ENCODE measurements around the gene C1orf56. TPM values are rescaled to one million over a fixed set of nuclear protein-coding genes. Genes with fewer than 3 reads are reported as not detected.
"Not testable (repeated sequence)": the region's sequence is repeated elsewhere in the genome, so short reads cannot be mapped to it uniquely, and the experiment has no call there.

Gene C1orf56
- total and polyA plus RNA-seq, 2 donors (not counting 3 experiments of a cell fraction or from before 2014, with no cell fraction given): 3.0 to 3.5 TPM

GRCh38 chr1:151085953-151086559 is 38.5 kb downstream of the C1orf56 start:
- FAIRE-seq: no peak
- no TSS peak for BruUV-seq (replicated peaks)
- H3K4me1 ChIP-seq (ENCODE audit: control insufficient read depth, extremely low read depth, insufficient read depth, low read length): no peaks in the 10 kb centered on the region
- no peak for DNase-seq (ENCODE audit: low read depth, low spot score)
- no peak overlapping the region for H3K4me2 ChIP-seq (ENCODE audit: insufficient read depth, low read length)
- no peak overlapping the region for H2AFZ ChIP-seq (ENCODE audit: low read depth, low read length)
- ChIA-PET CTCF (interaction anchor here (0.5 to 8.5 kb wide), 5 partner anchors 10 to 70 kb away, joined by 3 to 66 read pairs (median 3); partner anchors contain the start of gene GABPB2), POLR2A (no interaction called here)
- H3K79me2 ChIP-seq (ENCODE audit: control insufficient read depth, insufficient read depth, low read length): no peaks in the 10 kb centered on the region
- no peak overlapping the region for H3K27ac ChIP-seq (ENCODE audit: insufficient read depth, low read depth, low read length)
- H3K9me1 ChIP-seq (replicated peaks; ENCODE audit: control insufficient read depth, extremely low read depth, insufficient read depth, low read length): no peaks in the 10 kb centered on the region
- H3K9me3 ChIP-seq (replicated peaks; ENCODE audit: control insufficient read depth, insufficient read depth, low read length): no peaks in the 10 kb centered on the region
- H3K4me3 ChIP-seq (replicated peaks in 1 of 3; ENCODE audit: insufficient read depth in 1 of 3, low read depth in 1 of 3, low read length in 3 of 3): no peak overlapping the region
- H3K27me3 ChIP-seq (ENCODE audit: control insufficient read depth in 2 of 2, insufficient read depth in 2 of 2, low read length in 2 of 2): no peaks in the 10 kb centered on the region
- intact Hi-C loops (cut with micrococcal nuclease) (no loop called here), dilution Hi-C loops (cut with MboI; ENCODE audit: extremely low pct_ligation_motif_present, low sequenced_read_pairs) (no loop called here)
- TF ChIP-seq EZH2 (IDR thresholded peaks at IDR 0.05; ENCODE audit: borderline replicate concordance, low read depth, low read length, severe bottlenecking) (no peak), GATA2 (IDR thresholded peaks at IDR 0.05; ENCODE audit: insufficient read depth, insufficient read length, low read depth, low read length) (no peak), JUN (IDR thresholded peaks at IDR 0.05; ENCODE audit: borderline replicate concordance, insufficient read depth, insufficient read length, low read depth) (no peak), FOS (IDR thresholded peaks at IDR 0.05; ENCODE audit: borderline replicate concordance, insufficient read depth, low read length) (no peak), MAX (IDR thresholded peaks at IDR 0.05; ENCODE audit: insufficient read depth, insufficient read length) (no peak), MYC (IDR thresholded peaks at IDR 0.05; ENCODE audit: low read depth, low read length) (no peak), POLR2A (IDR thresholded peaks at IDR 0.05; ENCODE audit: low read depth, low read length) (no peak), POLR2AphosphoS5 (IDR thresholded peaks at IDR 0.05; ENCODE audit: insufficient read depth, low read depth, low read length) (no peak)
- TF ChIP-seq, protein P1, sequence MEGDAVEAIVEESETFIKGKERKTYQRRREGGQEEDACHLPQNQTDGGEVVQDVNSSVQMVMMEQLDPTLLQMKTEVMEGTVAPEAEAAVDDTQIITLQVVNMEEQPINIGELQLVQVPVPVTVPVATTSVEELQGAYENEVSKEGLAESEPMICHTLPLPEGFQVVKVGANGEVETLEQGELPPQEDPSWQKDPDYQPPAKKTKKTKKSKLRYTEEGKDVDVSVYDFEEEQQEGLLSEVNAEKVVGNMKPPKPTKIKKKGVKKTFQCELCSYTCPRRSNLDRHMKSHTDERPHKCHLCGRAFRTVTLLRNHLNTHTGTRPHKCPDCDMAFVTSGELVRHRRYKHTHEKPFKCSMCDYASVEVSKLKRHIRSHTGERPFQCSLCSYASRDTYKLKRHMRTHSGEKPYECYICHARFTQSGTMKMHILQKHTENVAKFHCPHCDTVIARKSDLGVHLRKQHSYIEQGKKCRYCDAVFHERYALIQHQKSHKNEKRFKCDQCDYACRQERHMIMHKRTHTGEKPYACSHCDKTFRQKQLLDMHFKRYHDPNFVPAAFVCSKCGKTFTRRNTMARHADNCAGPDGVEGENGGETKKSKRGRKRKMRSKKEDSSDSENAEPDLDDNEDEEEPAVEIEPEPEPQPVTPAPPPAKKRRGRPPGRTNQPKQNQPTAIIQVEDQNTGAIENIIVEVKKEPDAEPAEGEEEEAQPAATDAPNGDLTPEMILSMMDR (IDR thresholded peaks at IDR 0.05; ENCODE audit: extremely low read depth in 1 of 2, insufficient read depth in 1 of 2, low read depth in 1 of 2, low read length in 2 of 2): no peak
- H3K36me3 ChIP-seq (ENCODE audit: control insufficient read depth in 2 of 2, extremely low read depth in 1 of 2, insufficient read depth in 2 of 2, low read length in 2 of 2): no peaks in the 10 kb centered on the region
- H3K9ac ChIP-seq (replicated peaks; ENCODE audit: extremely low read depth, insufficient read depth, low read length): no peak overlapping the region
- H4K20me1 ChIP-seq (replicated peaks; ENCODE audit: control insufficient read depth, extremely low read depth, insufficient read depth, low read length): no peaks in the 10 kb centered on the region

GRCh38 chr1:151097426-151097825 is 49.9 kb downstream of the C1orf56 start:
- H3K9me3 ChIP-seq (replicated peaks; ENCODE audit: control insufficient read depth, insufficient read depth, low read length); H3K79me2 ChIP-seq (ENCODE audit: control insufficient read depth, insufficient read depth, low read length); H3K4me3 ChIP-seq (replicated peaks in 1 of 3; ENCODE audit: insufficient read depth in 1 of 3, low read depth in 1 of 3, low read length in 3 of 3); H3K9ac ChIP-seq (replicated peaks; ENCODE audit: extremely low read depth, insufficient read depth, low read length); dilution Hi-C loops (cut with MboI; ENCODE audit: extremely low pct_ligation_motif_present, low sequenced_read_pairs); H4K20me1 ChIP-seq (replicated peaks; ENCODE audit: control insufficient read depth, extremely low read depth, insufficient read depth, low read length); H3K4me1 ChIP-seq (ENCODE audit: control insufficient read depth, extremely low read depth, insufficient read depth, low read length); BruUV-seq (replicated peaks); H3K36me3 ChIP-seq (ENCODE audit: control insufficient read depth in 2 of 2, extremely low read depth in 1 of 2, insufficient read depth in 2 of 2, low read length in 2 of 2); DNase-seq (ENCODE audit: low read depth, low spot score); FAIRE-seq; H3K4me2 ChIP-seq (ENCODE audit: insufficient read depth, low read length); intact Hi-C loops (cut with micrococcal nuclease); H3K27ac ChIP-seq (ENCODE audit: insufficient read depth, low read depth, low read length); H3K9me1 ChIP-seq (replicated peaks; ENCODE audit: control insufficient read depth, extremely low read depth, insufficient read depth, low read length); H3K27me3 ChIP-seq (ENCODE audit: control insufficient read depth in 2 of 2, insufficient read depth in 2 of 2, low read length in 2 of 2); H2AFZ ChIP-seq (ENCODE audit: low read depth, low read length): not testable (repeated sequence)
- ChIA-PET POLR2A (interaction anchor here (1.2 kb wide), 1 partner anchor 157 kb away, joined by 3 read pairs; the partner anchor contains the start of gene PSMD4), CTCF (interaction anchor here (0.8 to 12.7 kb wide), 4 partner anchors 13 to 141 kb away, joined by 3 to 623 read pairs (median 3); partner anchors contain the start of gene TNFAIP8L2)

Measured in endothelial cell of umbilical vein (primary cell).